HEK293 (cell line): Measurements from ENCODE around the gene ISM2.

Source experiments
- KLF17 ChIP-seq: fragments of 450-650 bp; formaldehyde crosslinking; IDR thresholded peaks from 2 replicates; pipeline ENCODE4 v1.5.1; 2016; ENCODE audit warnings: missing biosample characterization, missing genetic modification characterization
- PRDM1 ChIP-seq: fragments of 450-650 bp; formaldehyde crosslinking; IDR thresholded peaks from 2 replicates; pipeline ENCODE4; 2016; ENCODE audit warnings: missing biosample characterization, missing genetic modification characterization
- PRDM6 ChIP-seq: fragments of 450-650 bp; formaldehyde crosslinking; IDR thresholded peaks from 2 replicates; pipeline ENCODE4 v1.5.1; 2017; ENCODE audit warnings: missing biosample characterization, missing genetic modification characterization
- SCRT2 ChIP-seq: fragments of 450-650 bp; formaldehyde crosslinking; IDR thresholded peaks from 2 replicates; pipeline ENCODE4 v1.5.1; 2016; ENCODE audit warnings: missing biosample characterization, missing genetic modification characterization
- SETDB1 ChIP-seq: IDR thresholded peaks from one replicate; pipeline ENCODE4 v1.6.1; 2017; ENCODE audit warnings: mild to moderate bottlenecking, low read length, moderate library complexity, mixed read lengths; ENCODE audit not compliant: insufficient read length
- YY2 ChIP-seq: fragments of 450-650 bp; formaldehyde crosslinking; IDR thresholded peaks from 2 replicates; pipeline ENCODE4 v1.5.1; 2016; ENCODE audit warnings: missing biosample characterization, missing genetic modification characterization
- ZNF223 ChIP-seq: fragments of 450-650 bp; formaldehyde crosslinking; IDR thresholded peaks from 2 replicates; pipeline ENCODE4 v1.5.1; 2016; ENCODE audit warnings: missing biosample characterization, missing genetic modification characterization
- ZNF24 ChIP-seq: fragments of 450-650 bp; formaldehyde crosslinking; IDR thresholded peaks from 2 replicates; pipeline ENCODE4 v1.5.1; 2016; ENCODE audit warnings: missing biosample characterization, missing genetic modification characterization
- ZNF707 ChIP-seq: fragments of 450-650 bp; formaldehyde crosslinking; IDR thresholded peaks from 2 replicates; pipeline ENCODE4 v1.5.1; 2016; ENCODE audit warnings: missing biosample characterization, missing genetic modification characterization
- ZNF792 ChIP-seq: fragments of 450-650 bp; formaldehyde crosslinking; IDR thresholded peaks from 2 replicates; pipeline ENCODE4 v1.5.1; 2016; ENCODE audit warnings: missing biosample characterization, missing genetic modification characterization
- TF ChIP-seq, protein P1 (sequence below): fragments of 450-650 bp; formaldehyde crosslinking; IDR thresholded peaks from 2 replicates; pipeline ENCODE4 v1.5.1; 2016; ENCODE audit warnings: missing biosample characterization, missing genetic modification characterization
- TF ChIP-seq, protein P2 (sequence below): fragments of 450-650 bp; formaldehyde crosslinking; IDR thresholded peaks from 2 replicates; pipeline ENCODE4 v1.5.1; 2016; ENCODE audit warnings: missing biosample characterization, missing genetic modification characterization, low read depth

DNA sequence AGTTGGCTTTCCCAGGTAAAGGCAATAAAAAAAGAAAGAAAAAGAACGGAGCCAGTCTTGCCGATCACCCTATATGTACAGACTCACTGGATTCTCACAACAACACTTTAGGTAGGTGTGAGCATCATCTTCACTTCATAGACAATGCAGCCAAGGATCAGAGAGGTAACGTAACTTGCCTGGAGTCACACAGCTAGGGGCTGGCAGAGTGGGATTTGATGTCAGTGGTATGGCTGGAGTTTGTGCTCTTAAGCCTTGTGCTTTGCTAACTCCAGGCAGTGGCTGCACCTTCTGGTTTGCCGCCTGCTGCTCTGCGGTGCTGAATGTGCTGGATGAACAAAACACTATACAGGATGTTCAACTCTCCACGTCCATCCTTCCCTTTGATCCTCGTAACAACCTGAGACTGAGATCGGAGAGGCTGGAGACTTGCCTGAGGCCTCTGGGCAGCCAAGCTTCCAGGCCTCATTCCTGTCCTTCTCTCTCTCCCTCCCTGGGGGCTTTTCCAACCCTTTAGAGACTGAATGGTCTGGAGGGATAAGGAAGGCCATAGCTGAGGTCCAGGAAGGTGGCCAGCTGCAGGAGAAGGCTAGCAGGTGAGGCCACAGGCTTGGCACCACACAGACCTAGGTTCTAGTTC, 8.1 kb downstream of the ISM2 start:
- TF ChIP-seq, protein P1, sequence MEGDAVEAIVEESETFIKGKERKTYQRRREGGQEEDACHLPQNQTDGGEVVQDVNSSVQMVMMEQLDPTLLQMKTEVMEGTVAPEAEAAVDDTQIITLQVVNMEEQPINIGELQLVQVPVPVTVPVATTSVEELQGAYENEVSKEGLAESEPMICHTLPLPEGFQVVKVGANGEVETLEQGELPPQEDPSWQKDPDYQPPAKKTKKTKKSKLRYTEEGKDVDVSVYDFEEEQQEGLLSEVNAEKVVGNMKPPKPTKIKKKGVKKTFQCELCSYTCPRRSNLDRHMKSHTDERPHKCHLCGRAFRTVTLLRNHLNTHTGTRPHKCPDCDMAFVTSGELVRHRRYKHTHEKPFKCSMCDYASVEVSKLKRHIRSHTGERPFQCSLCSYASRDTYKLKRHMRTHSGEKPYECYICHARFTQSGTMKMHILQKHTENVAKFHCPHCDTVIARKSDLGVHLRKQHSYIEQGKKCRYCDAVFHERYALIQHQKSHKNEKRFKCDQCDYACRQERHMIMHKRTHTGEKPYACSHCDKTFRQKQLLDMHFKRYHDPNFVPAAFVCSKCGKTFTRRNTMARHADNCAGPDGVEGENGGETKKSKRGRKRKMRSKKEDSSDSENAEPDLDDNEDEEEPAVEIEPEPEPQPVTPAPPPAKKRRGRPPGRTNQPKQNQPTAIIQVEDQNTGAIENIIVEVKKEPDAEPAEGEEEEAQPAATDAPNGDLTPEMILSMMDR (tag by site-specific recombination), result no peak
- TF ChIP-seq ZNF707 (no peak), PRDM1 (tag by site-specific recombination) (no peak), ZNF792 (tag by site-specific recombination) (no peak), YY2 (tag by site-specific recombination) (no peak), SETDB1 (no peak), KLF17 (tag by site-specific recombination) (no peak), PRDM6 (tag by site-specific recombination) (no peak), ZNF223 (tag by site-specific recombination) (no peak), ZNF24 (tag by site-specific recombination) (no peak), SCRT2 (tag by site-specific recombination) (no peak)
- TF ChIP-seq, protein P2, sequence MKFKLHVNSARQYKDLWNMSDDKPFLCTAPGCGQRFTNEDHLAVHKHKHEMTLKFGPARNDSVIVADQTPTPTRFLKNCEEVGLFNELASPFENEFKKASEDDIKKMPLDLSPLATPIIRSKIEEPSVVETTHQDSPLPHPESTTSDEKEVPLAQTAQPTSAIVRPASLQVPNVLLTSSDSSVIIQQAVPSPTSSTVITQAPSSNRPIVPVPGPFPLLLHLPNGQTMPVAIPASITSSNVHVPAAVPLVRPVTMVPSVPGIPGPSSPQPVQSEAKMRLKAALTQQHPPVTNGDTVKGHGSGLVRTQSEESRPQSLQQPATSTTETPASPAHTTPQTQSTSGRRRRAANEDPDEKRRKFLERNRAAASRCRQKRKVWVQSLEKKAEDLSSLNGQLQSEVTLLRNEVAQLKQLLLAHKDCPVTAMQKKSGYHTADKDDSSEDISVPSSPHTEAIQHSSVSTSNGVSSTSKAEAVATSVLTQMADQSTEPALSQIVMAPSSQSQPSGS (tag by site-specific recombination), result no peak
